Neural progenitor cell (in vitro differentiated cells): ENCODE results near the gene CACNA1B. TPM values are rescaled to one million over a fixed set of nuclear protein-coding genes. Genes with fewer than 3 reads are reported as not detected.

Experiments
- DNase-seq: peaks from one replicate; pipeline ENCODE4 v3.0.0-alpha.2; 2016; ENCODE audit warnings: low spot score
- H2AFZ ChIP-seq: fragments of 200-600 bp; sonication (generic); replicated peaks from 2 replicates; pipeline ENCODE4 v1.6.1; 2016; ENCODE audit warnings: antibody characterized with exemption
- H3F3A ChIP-seq: fragments of 200-600 bp; sonication (generic); 2 replicates; pipeline ENCODE4 v1.6.1; 2016; ENCODE audit warnings: antibody characterized with exemption, low read depth
- H3K27ac ChIP-seq: fragments of 200-600 bp; sonication (generic); 2 replicates; pipeline ENCODE4 v1.5.1; 2016; ENCODE audit warnings: mild to moderate bottlenecking
- H3K27me3 ChIP-seq: fragments of 200-600 bp; sonication (generic); 2 replicates; pipeline ENCODE4 v1.6.1; 2016; ENCODE audit warnings: mild to moderate bottlenecking, moderate library complexity
- H3K36me3 ChIP-seq: fragments of 200-600 bp; sonication (generic); 2 replicates; pipeline ENCODE4 v1.5.1; 2016
- H3K4me1 ChIP-seq: fragments of 200-600 bp; sonication (generic); 2 replicates; pipeline ENCODE4 v1.6.1; 2016; ENCODE audit warnings: mixed run types
- H3K4me2 ChIP-seq: fragments of 200-600 bp; sonication (generic); 2 replicates; pipeline ENCODE4 v1.6.1; 2016
- H3K4me3 ChIP-seq: fragments of 200-600 bp; sonication (generic); 2 replicates; pipeline ENCODE4 v1.5.1; 2016
- H3K79me2 ChIP-seq: fragments of 200-600 bp; sonication (generic); 2 replicates; pipeline ENCODE4 v1.6.1; 2016; ENCODE audit warnings: low read depth
- H3K9ac ChIP-seq: fragments of 200-600 bp; sonication (generic); 2 replicates; pipeline ENCODE4 v1.6.1; 2016
- H3K9me3 ChIP-seq: fragments of 200-600 bp; sonication (generic); 2 replicates; pipeline ENCODE4 v1.5.1; 2016; ENCODE audit warnings: low read depth
- H4K20me1 ChIP-seq: fragments of 200-600 bp; sonication (generic); 2 replicates; pipeline ENCODE4 v1.6.1; 2016; ENCODE audit warnings: low read depth
- H3K27ac Mint-ChIP-seq: 3 replicates; pipeline ENCODE4 v1.8.0; 2021; ENCODE audit warnings: mixed read lengths
- H3K27me3 Mint-ChIP-seq: 2 replicates; pipeline ENCODE4 v1.8.0; 2022; ENCODE audit warnings: low read depth, mild to moderate bottlenecking, inconsistent platforms, moderate library complexity, mixed read lengths; ENCODE audit not compliant: insufficient read depth
- H3K36me3 Mint-ChIP-seq: 3 replicates; pipeline ENCODE4 v1.8.0; 2021; ENCODE audit warnings: mixed read lengths
- H3K4me1 Mint-ChIP-seq: 3 replicates; pipeline ENCODE4 v1.8.0; 2021; ENCODE audit warnings: mixed read lengths
- H3K4me3 Mint-ChIP-seq: 3 replicates; pipeline ENCODE4 v1.8.0; 2021; ENCODE audit warnings: mild to moderate bottlenecking, moderate library complexity, mixed read lengths
- H3K9me3 Mint-ChIP-seq: 3 replicates; pipeline ENCODE4 v1.8.0; 2020; ENCODE audit warnings: mixed read lengths
- EZH2 ChIP-seq: fragments of 200-600 bp; sonication (generic); IDR thresholded peaks from 2 replicates; pipeline ENCODE4 v1.6.1; 2017; ENCODE audit warnings: antibody characterized with exemption, mild to moderate bottlenecking, moderate library complexity
- EZH2phosphoT487 ChIP-seq: fragments of 200-600 bp; sonication (generic); IDR thresholded peaks from 2 replicates; pipeline ENCODE4 v1.6.1; 2017; ENCODE audit warnings: antibody characterized with exemption
- total RNA-seq: library from RNA; depleted of rRNA; stranded (reverse); fragments of >200 nt; gene quantifications from 2 replicates; pipeline ENCODE4 v1.2.3, GENCODE V29; 2015; ENCODE audit warnings: low replicate concordance
- TF ChIP-seq, protein P1 (sequence below): fragments of 200-600 bp; sonication (generic); IDR thresholded peaks from 2 replicates; pipeline ENCODE4 v1.5.1; 2017; ENCODE audit warnings: antibody characterized with exemption, mild to moderate bottlenecking

Gene CACNA1B
- total RNA-seq, 1 donor from 2014 or later = 0.30 TPM

- no peak overlapping the region for H3K27ac ChIP-seq
- TF ChIP-seq EZH2 = no peak
- TF ChIP-seq, protein P1, sequence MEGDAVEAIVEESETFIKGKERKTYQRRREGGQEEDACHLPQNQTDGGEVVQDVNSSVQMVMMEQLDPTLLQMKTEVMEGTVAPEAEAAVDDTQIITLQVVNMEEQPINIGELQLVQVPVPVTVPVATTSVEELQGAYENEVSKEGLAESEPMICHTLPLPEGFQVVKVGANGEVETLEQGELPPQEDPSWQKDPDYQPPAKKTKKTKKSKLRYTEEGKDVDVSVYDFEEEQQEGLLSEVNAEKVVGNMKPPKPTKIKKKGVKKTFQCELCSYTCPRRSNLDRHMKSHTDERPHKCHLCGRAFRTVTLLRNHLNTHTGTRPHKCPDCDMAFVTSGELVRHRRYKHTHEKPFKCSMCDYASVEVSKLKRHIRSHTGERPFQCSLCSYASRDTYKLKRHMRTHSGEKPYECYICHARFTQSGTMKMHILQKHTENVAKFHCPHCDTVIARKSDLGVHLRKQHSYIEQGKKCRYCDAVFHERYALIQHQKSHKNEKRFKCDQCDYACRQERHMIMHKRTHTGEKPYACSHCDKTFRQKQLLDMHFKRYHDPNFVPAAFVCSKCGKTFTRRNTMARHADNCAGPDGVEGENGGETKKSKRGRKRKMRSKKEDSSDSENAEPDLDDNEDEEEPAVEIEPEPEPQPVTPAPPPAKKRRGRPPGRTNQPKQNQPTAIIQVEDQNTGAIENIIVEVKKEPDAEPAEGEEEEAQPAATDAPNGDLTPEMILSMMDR = no peak
- TF ChIP-seq EZH2phosphoT487 = no peak
- no peaks in the 10 kb centered on the region for H3K9me3 ChIP-seq
- no peak overlapping the region for H3K4me2 ChIP-seq
- no peaks in the 10 kb centered on the region for H3K36me3 ChIP-seq
- H3K79me2 ChIP-seq = no peaks in the 10 kb centered on the region
- H4K20me1 ChIP-seq = no peaks in the 10 kb centered on the region
- Mint-ChIP-seq H3K9me3 (peaks cover 7% of the 10 kb centered on the region), H3K4me1 (no peaks in the 10 kb centered on the region), H3K4me3 (no peak overlapping the region), H3K27me3 (peaks cover 12% of the 10 kb centered on the region), H3K27ac (no peak overlapping the region), H3K36me3 (no peaks in the 10 kb centered on the region)
- H3K4me3 ChIP-seq = no peak overlapping the region
- no peaks in the 10 kb centered on the region for H3K27me3 ChIP-seq
- H3K9ac ChIP-seq = no peak overlapping the region
- no peak overlapping the region for H2AFZ ChIP-seq
- H3F3A ChIP-seq = no peaks in the 10 kb centered on the region
- H3K4me1 ChIP-seq = no peaks in the 10 kb centered on the region
- DNase-seq = no peak
These were observed 239.6 kb downstream of the CACNA1B start for GRCh38 chr9:138117101-138117750.

GRCh38 chr9:138117836-138118235 is 240.3 kb downstream of the CACNA1B start:
- Mint-ChIP-seq H3K27ac (no peak overlapping the region), H3K9me3 (peaks cover 5% of the 10 kb centered on the region), H3K4me1 (no peaks in the 10 kb centered on the region), H3K27me3 (peaks cover 9% of the 10 kb centered on the region), H3K36me3 (no peaks in the 10 kb centered on the region), H3K4me3 (no peak overlapping the region)
- no peak for TF ChIP-seq EZH2phosphoT487
- TF ChIP-seq, protein P1 = no peak
- no peak for TF ChIP-seq EZH2
- Histone ChIP-seq H3K79me2 (no peaks in the 10 kb centered on the region), H3K27ac (no peak overlapping the region), H3K4me1 (no peaks in the 10 kb centered on the region), H4K20me1 (no peaks in the 10 kb centered on the region), H2AFZ (no peak overlapping the region), H3K27me3 (no peaks in the 10 kb centered on the region), H3K4me3 (no peak overlapping the region), H3K9ac (no peak overlapping the region), H3K4me2 (no peak overlapping the region), H3K36me3 (no peaks in the 10 kb centered on the region), H3K9me3 (no peaks in the 10 kb centered on the region), H3F3A (no peaks in the 10 kb centered on the region)
- no peak for DNase-seq

DNA sequence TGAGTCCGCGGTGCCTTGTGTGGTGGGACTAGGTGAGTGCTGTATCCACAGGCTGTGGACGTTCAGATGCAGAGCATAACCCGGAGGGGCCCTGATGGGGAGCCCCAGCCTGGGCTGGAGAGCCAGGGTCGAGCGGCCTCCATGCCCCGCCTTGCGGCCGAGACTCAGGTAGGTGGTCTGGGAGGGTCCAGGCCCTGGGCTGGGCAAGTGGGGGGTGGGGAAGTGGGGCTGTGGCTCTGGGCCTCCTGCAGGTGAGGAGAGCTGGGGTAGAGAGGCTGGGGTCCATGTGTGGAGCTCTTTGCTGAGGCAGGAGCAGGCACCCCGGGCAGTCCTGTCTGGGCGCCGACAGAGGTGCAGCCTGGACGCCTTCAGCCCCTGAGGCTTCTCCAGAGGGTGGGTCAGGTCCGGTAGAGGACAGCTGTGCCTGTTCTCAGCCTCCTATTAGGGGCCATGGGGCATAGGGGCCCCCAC is 241.1 kb downstream of the CACNA1B start:
- H3K4me3 ChIP-seq = no peak overlapping the region

More for the DNA sequence above, 241.1 kb downstream of the CACNA1B start:
- H4K20me1 ChIP-seq = no peaks in the 10 kb centered on the region
- no peak overlapping the region for H2AFZ ChIP-seq
- H3K27ac Mint-ChIP-seq = no peak overlapping the region
- no peaks in the 10 kb centered on the region for H3F3A ChIP-seq
- no peaks in the 10 kb centered on the region for H3K9me3 ChIP-seq
- H3K36me3 Mint-ChIP-seq = no peaks in the 10 kb centered on the region
- no peak overlapping the region for H3K27ac ChIP-seq
- peaks cover 2% of the 10 kb centered on the region for H3K9me3 Mint-ChIP-seq
- no peak for DNase-seq
- no peaks in the 10 kb centered on the region for H3K4me1 ChIP-seq
- H3K79me2 ChIP-seq = no peaks in the 10 kb centered on the region
- no peaks in the 10 kb centered on the region for H3K4me1 Mint-ChIP-seq
- H3K27me3 Mint-ChIP-seq = peaks cover 9% of the 10 kb centered on the region
- H3K27me3 ChIP-seq = no peaks in the 10 kb centered on the region
- no peak overlapping the region for H3K9ac ChIP-seq
- no peaks in the 10 kb centered on the region for H3K36me3 ChIP-seq
- no peak overlapping the region for H3K4me2 ChIP-seq
- no peak overlapping the region for H3K4me3 Mint-ChIP-seq
- no peak for TF ChIP-seq EZH2
- no peak for TF ChIP-seq EZH2phosphoT487
- TF ChIP-seq, protein P1 = no peak
